ENCODE data around the gene CSRNP3. TPM values are rescaled to one million over a fixed set of nuclear protein-coding genes. Genes with fewer than 3 reads are reported as not detected.

The CSRNP3 gene
- total and polyA plus RNA-seq, 10 of the 15 experiments (the other 5 are each of a cell fraction or from before 2014, with no cell fraction given): 0.03 to 5.2 (median 0.11) TPM; not detected in 1

DNA sequence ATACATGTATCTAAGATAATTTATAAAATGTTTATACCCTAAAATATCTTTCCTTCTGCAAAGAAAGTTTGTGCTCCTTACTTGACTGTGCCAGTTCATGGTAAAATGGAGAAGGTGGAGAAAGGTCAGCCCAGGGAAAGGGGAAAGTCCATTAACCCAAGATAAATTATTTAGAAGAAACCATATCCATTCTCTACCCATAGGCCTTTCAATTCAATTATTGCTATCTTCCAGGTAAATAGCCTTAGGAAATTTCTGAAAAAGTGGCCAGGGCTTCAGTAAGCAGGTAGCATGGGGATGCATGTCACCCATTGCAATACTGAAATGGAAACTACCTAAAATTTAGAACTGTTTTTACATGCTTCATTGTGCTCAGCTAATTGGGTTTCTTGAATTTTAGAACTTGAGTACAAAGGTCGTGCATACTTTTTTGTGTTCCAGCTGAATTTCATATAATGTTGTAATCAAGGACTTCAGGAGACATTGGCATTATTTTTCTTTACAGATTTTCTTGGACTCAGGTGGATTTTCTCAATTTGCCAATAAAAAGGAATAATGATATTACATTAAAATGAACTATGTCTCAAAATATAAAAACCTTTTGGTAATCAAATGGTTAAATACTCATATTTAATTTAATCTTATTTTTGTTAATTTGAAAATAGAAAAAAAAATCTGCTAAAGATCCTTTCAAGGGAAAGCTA lies 124.9 kb downstream of the CSRNP3 start (continued):
- TF ChIP-seq, protein P1, sequence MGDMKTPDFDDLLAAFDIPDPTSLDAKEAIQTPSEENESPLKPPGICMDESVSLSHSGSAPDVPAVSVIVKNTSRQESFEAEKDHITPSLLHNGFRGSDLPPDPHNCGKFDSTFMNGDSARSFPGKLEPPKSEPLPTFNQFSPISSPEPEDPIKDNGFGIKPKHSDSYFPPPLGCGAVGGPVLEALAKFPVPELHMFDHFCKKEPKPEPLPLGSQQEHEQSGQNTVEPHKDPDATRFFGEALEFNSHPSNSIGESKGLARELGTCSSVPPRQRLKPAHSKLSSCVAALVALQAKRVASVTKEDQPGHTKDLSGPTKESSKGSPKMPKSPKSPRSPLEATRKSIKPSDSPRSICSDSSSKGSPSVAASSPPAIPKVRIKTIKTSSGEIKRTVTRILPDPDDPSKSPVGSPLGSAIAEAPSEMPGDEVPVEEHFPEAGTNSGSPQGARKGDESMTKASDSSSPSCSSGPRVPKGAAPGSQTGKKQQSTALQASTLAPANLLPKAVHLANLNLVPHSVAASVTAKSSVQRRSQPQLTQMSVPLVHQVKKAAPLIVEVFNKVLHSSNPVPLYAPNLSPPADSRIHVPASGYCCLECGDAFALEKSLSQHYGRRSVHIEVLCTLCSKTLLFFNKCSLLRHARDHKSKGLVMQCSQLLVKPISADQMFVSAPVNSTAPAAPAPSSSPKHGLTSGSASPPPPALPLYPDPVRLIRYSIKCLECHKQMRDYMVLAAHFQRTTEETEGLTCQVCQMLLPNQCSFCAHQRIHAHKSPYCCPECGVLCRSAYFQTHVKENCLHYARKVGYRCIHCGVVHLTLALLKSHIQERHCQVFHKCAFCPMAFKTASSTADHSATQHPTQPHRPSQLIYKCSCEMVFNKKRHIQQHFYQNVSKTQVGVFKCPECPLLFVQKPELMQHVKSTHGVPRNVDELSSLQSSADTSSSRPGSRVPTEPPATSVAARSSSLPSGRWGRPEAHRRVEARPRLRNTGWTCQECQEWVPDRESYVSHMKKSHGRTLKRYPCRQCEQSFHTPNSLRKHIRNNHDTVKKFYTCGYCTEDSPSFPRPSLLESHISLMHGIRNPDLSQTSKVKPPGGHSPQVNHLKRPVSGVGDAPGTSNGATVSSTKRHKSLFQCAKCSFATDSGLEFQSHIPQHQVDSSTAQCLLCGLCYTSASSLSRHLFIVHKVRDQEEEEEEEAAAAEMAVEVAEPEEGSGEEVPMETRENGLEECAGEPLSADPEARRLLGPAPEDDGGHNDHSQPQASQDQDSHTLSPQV (IDR thresholded peaks at IDR 0.05): 0 out of 2 replicates have a peak, but pooled peaks have one; percentile 22
- TF ChIP-seq, protein P2, sequence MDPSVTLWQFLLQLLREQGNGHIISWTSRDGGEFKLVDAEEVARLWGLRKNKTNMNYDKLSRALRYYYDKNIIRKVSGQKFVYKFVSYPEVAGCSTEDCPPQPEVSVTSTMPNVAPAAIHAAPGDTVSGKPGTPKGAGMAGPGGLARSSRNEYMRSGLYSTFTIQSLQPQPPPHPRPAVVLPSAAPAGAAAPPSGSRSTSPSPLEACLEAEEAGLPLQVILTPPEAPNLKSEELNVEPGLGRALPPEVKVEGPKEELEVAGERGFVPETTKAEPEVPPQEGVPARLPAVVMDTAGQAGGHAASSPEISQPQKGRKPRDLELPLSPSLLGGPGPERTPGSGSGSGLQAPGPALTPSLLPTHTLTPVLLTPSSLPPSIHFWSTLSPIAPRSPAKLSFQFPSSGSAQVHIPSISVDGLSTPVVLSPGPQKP (IDR thresholded peaks at IDR 0.05; ENCODE audit: low read depth, low read length): no peak

DNA sequence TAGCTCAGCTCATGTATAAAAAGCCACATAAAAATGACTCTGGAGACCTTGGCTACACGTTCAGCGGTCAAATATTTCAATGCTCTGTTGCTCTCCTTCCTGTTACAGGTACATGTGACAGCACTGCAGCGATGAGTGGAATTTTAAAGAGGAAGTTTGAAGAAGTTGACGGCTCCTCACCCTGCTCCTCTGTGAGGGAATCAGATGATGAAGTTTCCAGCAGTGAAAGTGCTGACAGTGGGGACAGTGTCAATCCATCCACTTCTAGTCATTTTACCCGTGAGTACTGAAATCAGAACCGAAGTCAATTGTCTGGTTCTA lies 125.4 kb downstream of the CSRNP3 start:
- CTCF ChIA-PET: interaction anchor here (0.8 to 2.6 kb wide), 7 partner anchors 10 to 280 kb away, joined by 3 to 15 read pairs (median 3); no protein-coding TSS in a partner anchor
- TF ChIP-seq RUNX3 (IDR thresholded peaks at IDR 0.05; ENCODE audit: low read length) (peak; percentile 52), EZH2 (IDR thresholded peaks at IDR 0.05; ENCODE audit: borderline replicate concordance, control insufficient read depth, low read depth, low read length) (no peak), SMARCA5 (IDR thresholded peaks at IDR 0.05) (peak; percentile 67), STAT3 (IDR thresholded peaks at IDR 0.05; ENCODE audit: low read depth, low read length) (no peak), RELB (IDR thresholded peaks at IDR 0.05; ENCODE audit: low read depth) (peak; percentile 56), ETV6 (conservative IDR thresholded peaks at IDR 0.05 in 1 of 2, IDR thresholded peaks at IDR 0.05 in 1 of 2; ENCODE audit: borderline replicate concordance in 1 of 2, low read depth in 1 of 2) (no peak), BHLHE40 (IDR thresholded peaks at IDR 0.05; ENCODE audit: borderline replicate concordance in 1 of 2, low read depth in 2 of 2, low read length in 1 of 2) (peak; percentile 88 to 94)

More for the DNA sequence above, 125.4 kb downstream of the CSRNP3 start:
- no peaks in the 10 kb centered on the region for H3K27me3 ChIP-seq (replicated peaks in 1 of 2; ENCODE audit: control insufficient read depth in 2 of 2, insufficient read depth in 2 of 2, low read length in 1 of 2)
- intact Hi-C loops (cut with micrococcal nuclease; ENCODE audit: unreplicated experiment): loop anchor here (1.0 kb wide), 1 partner anchor 80 kb away; no protein-coding TSS in a partner anchor
- H3K79me2 ChIP-seq (ENCODE audit: control insufficient read depth, insufficient read depth, low read length): no peaks in the 10 kb centered on the region
- ChIA-PET POLR2A (interaction anchor here (0.6 to 1.4 kb wide), 10 partner anchors 8 to 80 kb away, joined by 3 to 8 read pairs (median 5); no protein-coding TSS in a partner anchor), RAD21 (ENCODE audit: unreplicated experiment) (interaction anchor here (0.7 to 3.0 kb wide), 16 partner anchors 11 to 280 kb away, joined by 3 to 15 read pairs (median 4); no protein-coding TSS in a partner anchor), SMC1A (ENCODE audit: uncharacterized antibody, unreplicated experiment) (interaction anchor here (0.6 to 3.3 kb wide), 32 partner anchors 10 to 279 kb away, joined by 3 to 30 read pairs (median 4); no protein-coding TSS in a partner anchor)
- no TSS peak for BruUV-seq (replicated peaks)
- 0 out of 2 replicates have a peak overlapping the region, but pooled peaks have one; percentile 1 for H2AFZ ChIP-seq (ENCODE audit: control insufficient read depth, low read depth, low read length)
- H3K9ac ChIP-seq (ENCODE audit: control insufficient read depth, insufficient read depth, low read length): no peak overlapping the region
- in situ Hi-C loops (cut with MboI): no loop called here
- H3K9me3 ChIP-seq (replicated peaks; ENCODE audit: control insufficient read depth, insufficient read depth, low read length): peaks cover 3% of the 10 kb centered on the region; the same call in 2 of the 3 replicates
- 2% methylated on average over 6 of the region's 6 CpGs for WGBS (ENCODE audit: insufficient coverage, insufficient replicate concordance, low lambda C conversion rate, missing lambda C conversion rate)
- peak; percentile 84 for ATAC-seq
- H3K27ac ChIP-seq (ENCODE audit: control insufficient read depth, insufficient read depth): no peak overlapping the region
- no peaks in the 10 kb centered on the region for H3K36me3 ChIP-seq (ENCODE audit: control insufficient read depth in 2 of 2, insufficient read depth in 2 of 2, low read length in 1 of 2)
- H3K4me2 ChIP-seq (ENCODE audit: control insufficient read depth, insufficient read depth): peak overlapping the region; percentile 10
- H3K4me3 ChIP-seq: no peak overlapping the region
- H3K4me1 ChIP-seq (ENCODE audit: control insufficient read depth, insufficient read depth, low read length): no peaks in the 10 kb centered on the region
- peak; percentile 77 for DNase-seq (ENCODE audit: low read depth, low spot score)
- no peaks in the 10 kb centered on the region for H4K20me1 ChIP-seq (ENCODE audit: control insufficient read depth, insufficient read depth)
- FAIRE-seq: peak; percentile 64

Data from GM12878 (cell line).